ENCODE results near the gene CEND1.

- TF ChIP-seq FOXP1 (CRISPR knock-in tag; IDR thresholded peaks at IDR 0.05; ENCODE audit: borderline replicate concordance) (no peak), ZNF416 (CRISPR knock-in tag; IDR thresholded peaks at IDR 0.05) (no peak), CREB1 (CRISPR knock-in tag; IDR thresholded peaks at IDR 0.05) (no peak), CTCF (IDR thresholded peaks at IDR 0.05) (no peak), ZNF396 (CRISPR knock-in tag; IDR thresholded peaks at IDR 0.05; ENCODE audit: borderline replicate concordance) (no peak), JUN (CRISPR knock-in tag; IDR thresholded peaks at IDR 0.05) (no peak), HMGXB4 (CRISPR knock-in tag; IDR thresholded peaks at IDR 0.05) (no peak), ZBTB21 (CRISPR knock-in tag; IDR thresholded peaks at IDR 0.05; ENCODE audit: borderline replicate concordance) (no peak), MAX (CRISPR knock-in tag; IDR thresholded peaks at IDR 0.05) (no peak), GABPB1 (CRISPR knock-in tag; IDR thresholded peaks at IDR 0.05) (no peak), IRF1 (CRISPR knock-in tag; IDR thresholded peaks at IDR 0.05) (no peak)
These were observed 26.2 kb downstream of the CEND1 start for GRCh38 chr11:763549-764321.

Measured in WTC11 (cell line).